Fibroblast of the conjunctiva (primary cell): ENCODE data around the gene ISLR.

Experiments
- DNase-seq: peaks from one replicate; pipeline ENCODE4 v3.0.0-alpha.2; 2010; ENCODE audit warnings: low read depth

Gene ISLR

DNA sequence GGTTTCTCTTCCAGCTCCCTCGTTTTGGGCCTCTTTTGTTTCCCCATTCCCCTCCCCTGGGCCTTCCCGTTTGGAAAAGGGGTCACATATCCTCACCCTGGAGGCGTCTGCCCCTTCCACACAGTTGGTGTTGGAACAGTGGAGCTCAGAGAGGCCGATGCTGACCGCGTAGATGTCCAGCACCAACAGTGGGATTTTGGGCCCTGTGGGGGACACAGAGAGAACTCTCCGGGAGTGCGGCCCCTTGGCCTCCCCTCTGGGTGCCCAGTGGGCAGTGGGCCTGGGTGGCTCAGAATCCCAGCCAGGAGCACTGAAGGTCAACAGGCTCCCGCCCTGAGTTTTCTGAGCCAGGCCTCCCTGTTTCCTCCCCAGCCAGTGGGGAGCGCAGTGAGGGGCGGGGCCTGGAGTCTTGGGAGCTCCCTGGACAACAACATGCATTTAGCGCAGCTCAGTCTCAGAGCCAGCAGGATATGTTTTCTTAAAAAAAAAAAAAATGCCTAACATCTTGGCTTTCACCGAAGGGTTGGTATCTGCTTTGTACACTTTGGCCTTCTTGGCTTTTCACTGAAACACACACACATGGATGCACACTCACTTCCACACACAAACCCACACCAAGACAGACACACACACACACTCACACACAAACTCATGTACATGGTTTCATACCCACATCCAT, 670 bp upstream of the ISLR start:
- DNase-seq = peak; percentile 68

DNA sequence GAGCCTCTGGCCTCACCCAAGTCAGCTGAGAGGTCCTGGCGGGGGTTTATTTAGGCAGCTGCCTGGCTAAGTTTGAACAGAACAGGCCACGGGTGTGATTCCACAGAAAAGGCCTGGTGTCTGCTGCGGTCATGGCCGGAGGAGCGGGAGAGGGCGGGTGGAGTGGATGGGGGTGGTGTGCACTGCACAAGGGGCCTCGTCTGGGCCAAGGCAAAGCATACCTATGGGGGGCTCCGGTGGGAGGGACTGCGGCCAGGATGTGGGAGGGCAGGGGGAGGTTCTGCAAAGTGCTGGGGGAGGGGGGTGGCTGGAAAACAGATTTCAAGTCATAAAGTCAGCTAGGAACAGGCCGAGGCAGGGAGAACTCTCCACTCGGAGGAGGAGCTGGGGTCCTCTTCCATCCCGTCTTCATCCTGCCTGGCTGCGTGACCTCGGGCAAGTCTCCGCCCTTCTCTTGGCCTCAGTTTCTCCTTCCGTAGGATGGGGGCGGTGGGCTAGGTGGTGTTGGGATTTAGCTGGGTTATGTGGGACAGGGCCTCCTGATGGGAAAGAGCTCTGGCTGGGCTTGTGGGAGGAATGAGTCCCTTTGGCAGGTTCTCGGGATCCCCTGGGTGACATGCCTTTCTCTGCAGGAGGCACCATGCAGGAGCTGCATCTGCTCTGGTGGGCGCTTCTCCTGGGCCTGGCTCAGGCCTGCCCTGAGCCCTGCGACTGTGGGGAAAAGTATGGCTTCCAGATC, 878 bp downstream of the ISLR start:
- DNase-seq = no peak

- DNase-seq = no peak
These were observed 1.4 kb downstream of the ISLR start for GRCh38 chr15:74174958-74175253.

DNA sequence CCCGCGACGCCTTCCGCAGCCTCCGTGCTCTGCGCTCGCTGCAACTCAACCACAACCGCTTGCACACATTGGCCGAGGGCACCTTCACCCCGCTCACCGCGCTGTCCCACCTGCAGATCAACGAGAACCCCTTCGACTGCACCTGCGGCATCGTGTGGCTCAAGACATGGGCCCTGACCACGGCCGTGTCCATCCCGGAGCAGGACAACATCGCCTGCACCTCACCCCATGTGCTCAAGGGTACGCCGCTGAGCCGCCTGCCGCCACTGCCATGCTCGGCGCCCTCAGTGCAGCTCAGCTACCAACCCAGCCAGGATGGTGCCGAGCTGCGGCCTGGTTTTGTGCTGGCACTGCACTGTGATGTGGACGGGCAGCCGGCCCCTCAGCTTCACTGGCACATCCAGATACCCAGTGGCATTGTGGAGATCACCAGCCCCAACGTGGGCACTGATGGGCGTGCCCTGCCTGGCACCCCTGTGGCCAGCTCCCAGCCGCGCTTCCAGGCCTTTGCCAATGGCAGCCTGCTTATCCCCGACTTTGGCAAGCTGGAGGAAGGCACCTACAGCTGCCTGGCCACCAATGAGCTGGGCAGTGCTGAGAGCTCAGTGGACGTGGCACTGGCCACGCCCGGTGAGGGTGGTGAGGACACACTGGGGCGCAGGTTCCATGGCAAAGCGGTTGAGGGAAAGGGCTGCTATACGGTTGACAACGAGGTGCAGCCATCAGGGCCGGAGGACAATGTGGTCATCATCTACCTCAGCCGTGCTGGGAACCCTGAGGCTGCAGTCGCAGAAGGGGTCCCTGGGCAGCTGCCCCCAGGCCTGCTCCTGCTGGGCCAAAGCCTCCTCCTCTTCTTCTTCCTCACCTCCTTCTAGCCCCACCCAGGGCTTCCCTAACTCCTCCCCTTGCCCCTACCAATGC, 2.0 kb downstream of the ISLR start:
- DNase-seq = no peak

GRCh38 chr15:74176262-74177214, 3.0 kb downstream of the ISLR start:
- DNase-seq = no peak

GRCh38 chr15:74178326-74179100, 5.0 kb downstream of the ISLR start:
- no peak for DNase-seq

GRCh38 chr15:74179101-74179841, 5.8 kb downstream of the ISLR start:
- peak; percentile 71 for DNase-seq

DNA sequence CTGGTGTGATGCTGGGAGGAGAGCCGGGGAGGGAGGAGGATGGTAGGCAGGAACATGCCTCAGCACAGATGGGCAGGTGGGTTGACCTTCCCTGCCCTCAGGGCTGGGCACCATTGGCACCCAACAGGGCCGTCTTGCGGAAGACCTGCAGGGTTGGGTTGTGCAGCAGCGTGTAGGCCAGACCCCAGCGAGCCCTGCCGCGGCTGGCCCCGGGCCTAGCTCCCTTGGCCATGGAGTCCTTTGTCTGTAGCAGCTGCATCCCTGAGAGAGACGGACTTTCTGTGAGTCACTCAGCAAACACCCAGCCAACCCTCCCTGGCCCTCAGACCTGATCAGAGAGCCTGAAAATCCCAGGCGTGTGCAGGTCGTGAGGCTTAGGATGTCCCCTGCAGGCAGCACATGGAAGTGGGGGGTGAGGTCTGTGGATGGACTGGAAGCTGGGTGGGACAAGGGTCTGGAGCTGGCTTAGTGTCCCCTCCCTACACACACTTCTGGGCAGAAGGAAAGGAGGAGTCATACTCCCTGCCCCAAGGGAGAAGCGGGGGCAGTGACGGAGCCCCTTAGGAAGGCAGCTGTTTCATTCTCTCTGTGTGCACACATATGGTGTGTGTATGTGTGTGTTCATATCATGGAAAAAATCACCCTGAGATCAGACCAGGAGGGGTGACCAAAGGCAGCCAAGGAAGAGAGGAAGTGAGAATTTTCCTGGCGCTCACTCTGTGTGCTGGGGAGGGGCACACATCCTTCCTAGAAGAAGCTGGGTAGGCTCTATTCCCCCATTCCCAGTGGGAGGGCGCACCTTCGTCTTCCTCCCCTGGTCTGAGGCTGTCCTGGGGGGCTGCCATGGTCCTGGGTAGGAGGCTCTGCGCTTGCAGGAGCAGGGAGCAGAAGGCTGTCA, 6.7 kb downstream of the ISLR start:
- no peak for DNase-seq

DNA sequence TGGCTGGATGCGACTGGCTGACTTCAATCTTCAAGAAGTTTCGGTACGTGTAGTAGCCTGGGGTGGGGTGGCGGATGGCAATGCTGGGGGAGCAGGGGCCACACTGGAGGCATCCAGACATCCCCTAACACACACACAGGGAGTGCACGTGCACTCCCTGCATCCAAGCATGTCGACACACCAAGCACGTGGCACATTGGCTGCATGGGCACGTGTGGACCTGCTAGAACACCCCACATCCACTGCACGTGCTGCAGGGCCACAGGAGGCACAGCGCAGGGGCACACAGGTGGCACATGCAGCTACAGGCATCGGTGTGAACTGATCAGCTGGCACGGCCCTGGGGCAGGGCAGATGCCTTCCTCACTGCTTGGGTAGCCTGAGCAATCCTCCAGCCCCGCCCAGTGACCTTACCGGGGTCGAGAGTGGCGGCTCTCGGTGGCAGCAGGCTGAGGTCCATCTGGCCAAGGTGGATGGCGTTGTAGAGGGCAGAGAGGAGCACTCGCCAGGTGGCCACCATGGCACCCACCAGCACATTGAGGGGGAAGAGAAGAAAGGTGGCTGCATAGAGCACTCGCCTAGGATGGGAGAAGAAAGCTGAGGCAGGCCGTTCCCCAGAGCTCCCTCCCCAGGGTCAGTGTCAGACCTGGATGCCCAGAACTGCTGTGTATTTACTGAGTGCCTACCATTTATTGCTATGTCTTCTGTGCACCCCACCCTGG, 7.5 kb downstream of the ISLR start:
- no peak for DNase-seq

DNA sequence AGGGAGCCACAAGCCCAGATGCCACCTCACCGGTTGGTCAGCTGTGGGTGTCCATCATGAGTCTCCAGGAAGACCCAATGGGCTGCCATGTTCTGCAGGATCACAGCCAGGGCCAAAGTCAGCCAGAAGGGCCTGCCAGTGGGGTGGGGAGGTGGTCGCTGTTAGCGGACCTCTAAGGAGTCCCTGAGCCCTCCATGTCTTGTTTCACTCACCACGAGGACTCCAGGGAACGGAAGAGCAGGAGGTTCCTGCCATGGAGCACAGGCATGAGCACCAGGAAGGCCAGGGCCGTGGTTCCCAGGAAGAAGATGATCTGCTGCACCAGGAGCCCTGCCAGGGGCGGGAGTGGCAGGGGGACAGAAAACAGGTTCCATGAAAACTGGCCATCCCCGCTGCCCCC, 8.6 kb downstream of the ISLR start:
- no peak for DNase-seq

- no peak for DNase-seq
These were observed 11.1 kb downstream of the ISLR start for GRCh38 chr15:74184582-74185091.

DNA sequence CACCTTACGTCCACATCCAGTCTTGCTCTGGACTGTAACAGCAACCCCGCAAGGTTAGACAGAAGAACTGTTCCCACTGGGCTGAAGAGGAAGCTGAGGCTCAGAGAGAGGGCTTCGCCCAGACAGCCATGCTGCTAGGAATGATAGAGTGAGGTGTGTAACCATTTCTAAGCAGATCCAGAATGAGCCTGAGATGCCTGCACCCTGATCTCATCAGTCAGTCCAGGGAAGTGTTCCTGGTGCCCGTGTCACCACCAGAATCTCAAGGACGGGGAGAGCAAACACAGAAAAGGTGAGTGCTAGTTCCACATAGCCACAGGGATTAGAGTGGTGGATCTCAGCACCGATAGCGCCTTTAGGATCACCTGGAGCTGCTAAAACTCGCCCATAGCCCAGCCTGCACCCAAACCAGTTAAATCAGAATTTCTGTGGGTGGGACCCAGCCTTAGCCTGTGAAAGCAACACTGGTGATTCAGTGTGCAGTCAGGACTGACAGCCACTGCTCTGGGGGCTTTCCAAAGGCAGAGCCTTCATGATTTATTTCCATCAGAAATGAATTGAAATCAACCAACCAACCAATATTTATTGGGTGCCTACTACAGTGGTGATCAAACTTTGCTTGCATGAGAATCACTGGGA, 12.3 kb downstream of the ISLR start:
- DNase-seq = no peak

DNA sequence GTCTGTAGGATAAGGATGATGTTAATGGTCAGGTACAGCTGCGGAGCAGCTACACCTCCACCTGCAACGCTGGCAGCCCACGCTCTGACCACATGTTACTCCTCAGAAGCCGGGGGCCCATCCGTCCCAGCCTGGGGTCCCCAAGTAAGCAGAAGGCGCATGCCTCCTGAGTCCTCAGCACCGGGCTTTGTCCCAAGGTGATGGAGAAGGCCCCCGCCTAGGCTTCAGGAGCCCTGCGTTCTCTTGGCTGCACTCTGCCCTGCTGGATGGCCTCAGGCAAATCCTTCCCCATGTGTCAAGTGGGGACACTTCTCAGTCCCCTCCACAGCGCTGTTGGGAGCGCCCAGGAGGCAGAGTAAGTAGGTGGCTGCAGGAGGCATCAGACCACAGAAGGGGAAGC, 14.7 kb downstream of the ISLR start:
- no peak for DNase-seq

DNA sequence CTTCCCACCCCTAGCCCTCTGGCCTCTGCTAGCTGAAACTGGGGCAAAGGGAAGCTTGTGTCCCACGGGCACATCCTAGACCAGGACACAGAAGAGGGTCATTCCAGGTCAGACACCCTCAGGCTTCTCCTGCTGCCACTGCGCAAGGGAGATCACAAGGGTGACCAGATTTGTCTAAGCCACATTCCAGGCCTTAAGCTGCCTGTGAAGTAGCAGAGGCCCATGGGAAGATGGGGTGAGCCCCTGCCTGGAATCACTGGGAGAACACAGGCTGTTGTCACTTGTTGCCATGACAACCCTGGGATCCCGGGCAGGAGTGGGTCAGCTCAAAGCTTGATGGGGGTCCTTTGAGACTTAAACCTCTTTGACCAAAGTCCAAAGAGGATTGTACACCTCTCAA, 18.3 kb downstream of the ISLR start:
- DNase-seq = no peak

- DNase-seq = no peak
These were observed 19.2 kb downstream of the ISLR start for GRCh38 chr15:74192751-74193150.

GRCh38 chr15:74193299-74193718, 19.8 kb downstream of the ISLR start:
- no peak for DNase-seq

DNA sequence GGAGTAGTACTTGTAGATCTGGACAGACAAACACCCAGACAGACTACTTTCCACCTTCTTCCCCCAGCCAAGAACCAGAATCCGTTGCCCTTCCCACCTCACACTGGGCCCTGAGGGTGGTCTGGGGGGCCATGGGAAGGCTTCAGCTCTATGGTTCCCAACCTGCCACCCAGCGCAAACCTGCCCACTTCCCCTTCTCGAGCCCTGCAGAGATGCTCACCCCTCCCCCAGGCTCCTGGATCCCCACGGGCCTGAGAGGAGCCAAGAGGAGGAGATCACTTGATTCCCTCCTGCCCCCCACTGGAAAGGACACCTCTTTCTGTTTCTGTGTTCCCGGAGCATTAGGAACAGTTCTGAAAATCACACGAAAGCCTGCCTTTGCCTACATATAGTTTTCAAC, 20.4 kb downstream of the ISLR start:
- DNase-seq = no peak
